ENCODE measurements around the gene AVEN. TPM values are rescaled to one million over a fixed set of nuclear protein-coding genes. Genes with fewer than 3 reads are reported as not detected.
A peak's percentile ranks its signal among the peaks of the same experiment; 100 is the strongest.

Gene AVEN
- total and polyA plus RNA-seq, 2 of the 13 experiments (the other 11 are each of a cell fraction or from before 2014, with no cell fraction given), result 4.4 to 17.5 TPM

DNA sequence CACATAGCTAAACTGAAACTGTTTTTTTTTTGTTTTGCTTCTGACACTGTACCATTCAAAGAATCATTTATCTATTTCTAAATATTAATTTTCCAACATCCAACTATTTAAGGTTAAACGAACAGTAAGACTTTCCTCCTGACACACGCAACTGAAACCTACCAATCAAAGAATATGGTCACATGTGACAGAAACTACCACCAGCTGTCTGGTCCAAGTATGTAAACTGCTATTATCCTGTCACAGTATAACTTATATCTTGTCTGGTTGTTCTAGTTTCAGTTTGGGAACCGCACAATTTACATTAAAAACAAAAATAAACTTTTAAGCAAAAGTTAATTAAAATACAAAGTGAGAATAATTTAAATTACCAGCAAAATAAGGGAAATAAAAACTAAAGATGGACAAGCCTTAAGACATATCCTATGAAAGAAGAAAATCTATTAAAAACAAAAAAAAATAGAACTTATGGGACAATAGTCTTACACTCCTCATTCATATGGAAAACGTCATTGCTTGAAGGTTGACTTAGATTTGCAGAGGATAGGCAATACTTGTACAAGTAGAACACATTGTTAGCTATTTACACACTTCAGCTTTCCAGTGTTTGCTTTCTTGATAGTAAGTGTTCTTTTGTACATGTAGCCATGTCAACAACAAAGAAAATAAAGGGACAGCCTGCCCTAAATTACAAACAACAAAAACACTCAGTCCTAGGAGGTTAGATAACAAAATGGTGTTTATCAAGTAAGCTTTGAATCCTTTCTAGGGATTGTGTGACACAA lies 97.5 kb downstream of the AVEN start:
- FAIRE-seq, result no peak

DNA sequence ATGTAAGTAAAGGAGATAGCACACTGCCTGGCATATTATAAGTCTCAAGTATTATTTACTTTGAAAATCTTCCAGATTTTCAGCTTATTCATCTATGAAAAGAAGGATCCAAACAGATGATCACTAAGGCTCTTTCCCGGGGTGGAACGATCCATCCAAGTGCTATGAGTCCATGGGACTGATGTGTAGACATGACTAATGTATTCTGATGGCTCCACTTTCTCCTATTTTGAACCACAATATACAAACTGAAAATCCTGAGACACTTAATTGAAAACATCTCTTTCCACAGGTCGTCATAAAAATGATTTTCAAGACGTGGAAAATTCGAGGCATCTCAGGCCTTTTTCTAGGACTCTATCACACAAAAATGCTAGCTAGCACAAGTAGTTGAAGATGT lies 104.1 kb downstream of the AVEN start:
- FAIRE-seq (no peak), DNase-seq (ENCODE audit: low spot score) (no peak), ATAC-seq (no peak)
- H4K20me1 ChIP-seq (ENCODE audit: insufficient read depth, low read length), result no peaks in the 10 kb centered on the region
- intact Hi-C loops (cut with micrococcal nuclease; ENCODE audit: unreplicated experiment), result no loop called here
- no peak overlapping the region for H3K9ac ChIP-seq (ENCODE audit: insufficient read depth, low read depth, low read length)
- no peak overlapping the region for H3K27ac ChIP-seq (ENCODE audit: extremely low read length, insufficient read depth, low read length)
- H3K4me2 ChIP-seq (ENCODE audit: low read depth, low read length), result no peak overlapping the region
- ChIA-PET CTCF (ENCODE audit: low intra/inter-chr PET ratio, low total read pairs) (no interaction called here), POLR2A (no interaction called here)
- H3K4me1 ChIP-seq (ENCODE audit: insufficient read depth, low read length), result no peaks in the 10 kb centered on the region
- no peak for TF ChIP-seq SP1 (IDR thresholded peaks at IDR 0.05)
- no peak for TF ChIP-seq SP1 (CRISPR knock-in tag; IDR thresholded peaks at IDR 0.05)
- no peak for TF ChIP-seq ZNF737 (CRISPR knock-in tag; IDR thresholded peaks at IDR 0.05; ENCODE audit: borderline replicate concordance)
- TF ChIP-seq, protein P1, sequence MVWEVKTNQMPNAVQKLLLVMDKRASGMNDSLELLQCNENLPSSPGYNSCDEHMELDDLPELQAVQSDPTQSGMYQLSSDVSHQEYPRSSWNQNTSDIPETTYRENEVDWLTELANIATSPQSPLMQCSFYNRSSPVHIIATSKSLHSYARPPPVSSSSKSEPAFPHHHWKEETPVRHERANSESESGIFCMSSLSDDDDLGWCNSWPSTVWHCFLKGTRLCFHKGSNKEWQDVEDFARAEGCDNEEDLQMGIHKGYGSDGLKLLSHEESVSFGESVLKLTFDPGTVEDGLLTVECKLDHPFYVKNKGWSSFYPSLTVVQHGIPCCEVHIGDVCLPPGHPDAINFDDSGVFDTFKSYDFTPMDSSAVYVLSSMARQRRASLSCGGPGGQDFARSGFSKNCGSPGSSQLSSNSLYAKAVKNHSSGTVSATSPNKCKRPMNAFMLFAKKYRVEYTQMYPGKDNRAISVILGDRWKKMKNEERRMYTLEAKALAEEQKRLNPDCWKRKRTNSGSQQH (CRISPR knock-in tag; IDR thresholded peaks at IDR 0.05; ENCODE audit: low read depth), result no peak
- TF ChIP-seq ZHX1 (CRISPR knock-in tag; IDR thresholded peaks at IDR 0.05; ENCODE audit: low read depth), result no peak
- TF ChIP-seq ZNF530 (CRISPR knock-in tag; IDR thresholded peaks at IDR 0.05; ENCODE audit: low read depth), result no peak
- no peak for TF ChIP-seq ZBTB38 (CRISPR knock-in tag; IDR thresholded peaks at IDR 0.05)
- TF ChIP-seq THYN1 (CRISPR knock-in tag; IDR thresholded peaks at IDR 0.05; ENCODE audit: borderline replicate concordance, low read depth), result no peak
- TF ChIP-seq MLLT10 (CRISPR knock-in tag; IDR thresholded peaks at IDR 0.05), result no peak
- TF ChIP-seq ZSCAN30 (CRISPR knock-in tag; IDR thresholded peaks at IDR 0.05), result no peak
- no TSS peak for BruUV-seq (replicated peaks)
- no peak overlapping the region for H3K4me3 ChIP-seq (replicated peaks in 1 of 3; ENCODE audit: insufficient read depth in 1 of 3, low read depth in 2 of 3, low read length in 3 of 3)
- no peak overlapping the region for H2AFZ ChIP-seq (ENCODE audit: low read length)
- H3K36me3 ChIP-seq (replicated peaks in 1 of 2; ENCODE audit: control insufficient read depth in 1 of 2, insufficient read depth in 2 of 2, low read length in 2 of 2), result no peaks in the 10 kb centered on the region
- 56% methylated on average over 5 of the region's 5 CpGs for WGBS (ENCODE audit: low lambda C conversion rate)
- H3K9me3 ChIP-seq (ENCODE audit: low read length), result no peaks in the 10 kb centered on the region
- H3K79me2 ChIP-seq (ENCODE audit: insufficient read depth, low read length), result no peaks in the 10 kb centered on the region
- no peaks in the 10 kb centered on the region for H3K27me3 ChIP-seq (ENCODE audit: control insufficient read depth in 1 of 2, insufficient read depth in 2 of 2, low read length in 2 of 2)
- in situ Hi-C loops (cut with HindIII; ENCODE audit: extremely low pct_ligation_motif_present, low pct_unique_long_range_greater_than_20kb), result no loop called here

More for the DNA sequence above, 97.5 kb downstream of the AVEN start:
- H3K9me3 ChIP-seq (ENCODE audit: low read length), result no peaks in the 10 kb centered on the region
- DNase-seq (ENCODE audit: low spot score) (no peak), ATAC-seq (no peak)
- POLR2A ChIA-PET, result no interaction called here
- WGBS (ENCODE audit: low lambda C conversion rate), result 80% methylated on average over 4 of the region's 4 CpGs
- in situ Hi-C loops (cut with HindIII; ENCODE audit: extremely low pct_ligation_motif_present, low pct_unique_long_range_greater_than_20kb) (no loop called here), intact Hi-C loops (cut with micrococcal nuclease; ENCODE audit: unreplicated experiment) (no loop called here)
- no peak overlapping the region for H3K27ac ChIP-seq (ENCODE audit: extremely low read length, insufficient read depth, low read length)
- H3K4me2 ChIP-seq (ENCODE audit: low read depth, low read length), result no peak overlapping the region
- no peak overlapping the region for H2AFZ ChIP-seq (ENCODE audit: low read length)
- H3K4me1 ChIP-seq (ENCODE audit: insufficient read depth, low read length), result no peaks in the 10 kb centered on the region
- no peak overlapping the region for H3K9ac ChIP-seq (ENCODE audit: insufficient read depth, low read depth, low read length)
- H4K20me1 ChIP-seq (ENCODE audit: insufficient read depth, low read length), result no peaks in the 10 kb centered on the region
- no TSS peak for BruUV-seq (replicated peaks)
- CTCF ChIA-PET (ENCODE audit: low intra/inter-chr PET ratio, low total read pairs), result no interaction called here
- H3K36me3 ChIP-seq (replicated peaks in 1 of 2; ENCODE audit: control insufficient read depth in 1 of 2, insufficient read depth in 2 of 2, low read length in 2 of 2), result no peaks in the 10 kb centered on the region
- no peaks in the 10 kb centered on the region for H3K79me2 ChIP-seq (ENCODE audit: insufficient read depth, low read length)
- TF ChIP-seq FOXP1 (IDR thresholded peaks at IDR 0.05) (no peak), FOXP1 (CRISPR knock-in tag; IDR thresholded peaks at IDR 0.05) (peak; percentile 21; the same call in 1 of the 2 replicates), ATF7 (IDR thresholded peaks at IDR 0.05) (no peak), ATF7 (CRISPR knock-in tag; IDR thresholded peaks at IDR 0.05) (no peak), BCL6 (CRISPR knock-in tag; IDR thresholded peaks at IDR 0.05) (0 out of 2 replicates have a peak, but pooled peaks have one; percentile 25), PHF8 (CRISPR knock-in tag; IDR thresholded peaks at IDR 0.05) (no peak), SOX13 (IDR thresholded peaks at IDR 0.05) (no peak), SOX13 (CRISPR knock-in tag; conservative IDR thresholded peaks at IDR 0.05 in 1 of 2, IDR thresholded peaks at IDR 0.05 in 1 of 2) (0 out of 4 replicates have a peak, but pooled peaks of 1 of the 2 experiments have one; percentile 11)
- H3K4me3 ChIP-seq (replicated peaks in 1 of 3; ENCODE audit: insufficient read depth in 1 of 3, low read depth in 2 of 3, low read length in 3 of 3), result no peak overlapping the region
- no peaks in the 10 kb centered on the region for H3K27me3 ChIP-seq (ENCODE audit: control insufficient read depth in 1 of 2, insufficient read depth in 2 of 2, low read length in 2 of 2)

Data from HepG2 (cell line).